ENCODE measurements around the gene FOSB. TPM values are rescaled to one million over a fixed set of nuclear protein-coding genes. Genes with fewer than 3 reads are reported as not detected.

The FOSB gene
- total RNA-seq, 1 donor from 2014 or later: 176 TPM

DNA sequence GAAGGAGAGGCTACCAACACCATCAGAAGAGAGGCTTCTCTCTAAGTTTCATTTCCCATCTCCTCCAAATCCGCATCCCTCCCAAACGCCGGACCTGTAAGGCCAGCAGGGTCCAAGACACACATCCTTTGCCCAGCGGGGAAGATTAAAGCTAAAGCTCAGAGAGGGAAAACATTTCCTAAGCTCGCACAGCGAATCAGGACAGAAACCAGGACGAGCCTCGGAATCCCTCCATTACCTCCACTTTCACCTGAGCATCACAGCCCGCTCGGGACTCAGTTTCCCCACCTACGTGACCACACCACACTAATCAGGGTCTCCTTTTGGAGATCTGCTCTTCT lies 711 bp upstream of the FOSB start:
- Mint-ChIP-seq H3K9me3 (ENCODE audit: unreplicated experiment) (no peaks in the 10 kb centered on the region), H3K27me3 (ENCODE audit: unreplicated experiment) (no peaks in the 10 kb centered on the region), H3K4me3 (ENCODE audit: unreplicated experiment) (peak overlapping the region; percentile 64), H3K4me1 (ENCODE audit: unreplicated experiment) (peaks cover 20% of the 10 kb centered on the region), H3K27ac (ENCODE audit: unreplicated experiment) (peak overlapping the region; percentile 98), H3K36me3 (ENCODE audit: unreplicated experiment) (peaks cover 8% of the 10 kb centered on the region)
- TF ChIP-seq, protein P1, sequence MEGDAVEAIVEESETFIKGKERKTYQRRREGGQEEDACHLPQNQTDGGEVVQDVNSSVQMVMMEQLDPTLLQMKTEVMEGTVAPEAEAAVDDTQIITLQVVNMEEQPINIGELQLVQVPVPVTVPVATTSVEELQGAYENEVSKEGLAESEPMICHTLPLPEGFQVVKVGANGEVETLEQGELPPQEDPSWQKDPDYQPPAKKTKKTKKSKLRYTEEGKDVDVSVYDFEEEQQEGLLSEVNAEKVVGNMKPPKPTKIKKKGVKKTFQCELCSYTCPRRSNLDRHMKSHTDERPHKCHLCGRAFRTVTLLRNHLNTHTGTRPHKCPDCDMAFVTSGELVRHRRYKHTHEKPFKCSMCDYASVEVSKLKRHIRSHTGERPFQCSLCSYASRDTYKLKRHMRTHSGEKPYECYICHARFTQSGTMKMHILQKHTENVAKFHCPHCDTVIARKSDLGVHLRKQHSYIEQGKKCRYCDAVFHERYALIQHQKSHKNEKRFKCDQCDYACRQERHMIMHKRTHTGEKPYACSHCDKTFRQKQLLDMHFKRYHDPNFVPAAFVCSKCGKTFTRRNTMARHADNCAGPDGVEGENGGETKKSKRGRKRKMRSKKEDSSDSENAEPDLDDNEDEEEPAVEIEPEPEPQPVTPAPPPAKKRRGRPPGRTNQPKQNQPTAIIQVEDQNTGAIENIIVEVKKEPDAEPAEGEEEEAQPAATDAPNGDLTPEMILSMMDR (IDR thresholded peaks at IDR 0.05): no peak
- no peak for DNase-seq (ENCODE audit: extremely low spot score, unreplicated experiment)

DNA sequence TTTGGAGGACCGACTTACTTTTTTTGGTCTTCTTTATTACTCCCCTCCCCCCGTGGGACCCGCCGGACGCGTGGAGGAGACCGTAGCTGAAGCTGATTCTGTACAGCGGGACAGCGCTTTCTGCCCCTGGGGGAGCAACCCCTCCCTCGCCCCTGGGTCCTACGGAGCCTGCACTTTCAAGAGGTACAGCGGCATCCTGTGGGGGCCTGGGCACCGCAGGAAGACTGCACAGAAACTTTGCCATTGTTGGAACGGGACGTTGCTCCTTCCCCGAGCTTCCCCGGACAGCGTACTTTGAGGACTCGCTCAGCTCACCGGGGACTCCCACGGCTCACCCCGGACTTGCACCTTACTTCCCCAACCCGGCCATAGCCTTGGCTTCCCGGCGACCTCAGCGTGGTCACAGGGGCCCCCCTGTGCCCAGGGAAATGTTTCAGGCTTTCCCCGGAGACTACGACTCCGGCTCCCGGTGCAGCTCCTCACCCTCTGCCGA lies 409 bp downstream of the FOSB start:
- DNase-seq (ENCODE audit: extremely low spot score, unreplicated experiment): no peak
- Mint-ChIP-seq H3K9me3 (ENCODE audit: unreplicated experiment) (no peaks in the 10 kb centered on the region), H3K27me3 (ENCODE audit: unreplicated experiment) (no peaks in the 10 kb centered on the region), H3K36me3 (ENCODE audit: unreplicated experiment) (peaks cover 16% of the 10 kb centered on the region), H3K27ac (ENCODE audit: unreplicated experiment) (peak overlapping the region; percentile 98), H3K4me3 (ENCODE audit: unreplicated experiment) (peak overlapping the region; percentile 92), H3K4me1 (ENCODE audit: unreplicated experiment) (peaks cover 23% of the 10 kb centered on the region)
- TF ChIP-seq, protein P1 (IDR thresholded peaks at IDR 0.05): peak; percentile 16

DNA sequence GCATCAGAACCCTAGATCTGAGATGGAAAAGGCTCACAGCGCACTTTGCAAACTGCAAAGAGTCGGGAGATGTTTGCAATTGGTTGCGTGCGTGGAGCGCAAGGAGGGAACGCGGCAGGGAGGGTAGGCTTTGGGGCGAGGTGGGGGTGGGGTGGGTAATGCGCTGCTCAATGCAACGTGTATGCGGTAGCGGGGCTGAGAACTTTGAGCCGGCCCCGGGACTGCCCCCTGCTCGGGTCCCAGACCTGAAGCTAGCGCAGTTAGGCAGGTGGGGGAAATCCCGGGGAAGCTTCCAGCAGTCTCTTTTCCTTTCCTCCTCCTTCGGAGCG lies 971 bp downstream of the FOSB start:
- H3K36me3 Mint-ChIP-seq (ENCODE audit: unreplicated experiment): peaks cover 16% of the 10 kb centered on the region
- H3K27me3 Mint-ChIP-seq (ENCODE audit: unreplicated experiment): no peaks in the 10 kb centered on the region
- H3K4me3 Mint-ChIP-seq (ENCODE audit: unreplicated experiment): peak overlapping the region; percentile 92
- H3K9me3 Mint-ChIP-seq (ENCODE audit: unreplicated experiment): no peaks in the 10 kb centered on the region
- peaks cover 23% of the 10 kb centered on the region for H3K4me1 Mint-ChIP-seq (ENCODE audit: unreplicated experiment)
- DNase-seq (ENCODE audit: extremely low spot score, unreplicated experiment): peak; percentile 87
- H3K27ac Mint-ChIP-seq (ENCODE audit: unreplicated experiment): peak overlapping the region; percentile 98
- TF ChIP-seq, protein P1 (IDR thresholded peaks at IDR 0.05): no peak

DNA sequence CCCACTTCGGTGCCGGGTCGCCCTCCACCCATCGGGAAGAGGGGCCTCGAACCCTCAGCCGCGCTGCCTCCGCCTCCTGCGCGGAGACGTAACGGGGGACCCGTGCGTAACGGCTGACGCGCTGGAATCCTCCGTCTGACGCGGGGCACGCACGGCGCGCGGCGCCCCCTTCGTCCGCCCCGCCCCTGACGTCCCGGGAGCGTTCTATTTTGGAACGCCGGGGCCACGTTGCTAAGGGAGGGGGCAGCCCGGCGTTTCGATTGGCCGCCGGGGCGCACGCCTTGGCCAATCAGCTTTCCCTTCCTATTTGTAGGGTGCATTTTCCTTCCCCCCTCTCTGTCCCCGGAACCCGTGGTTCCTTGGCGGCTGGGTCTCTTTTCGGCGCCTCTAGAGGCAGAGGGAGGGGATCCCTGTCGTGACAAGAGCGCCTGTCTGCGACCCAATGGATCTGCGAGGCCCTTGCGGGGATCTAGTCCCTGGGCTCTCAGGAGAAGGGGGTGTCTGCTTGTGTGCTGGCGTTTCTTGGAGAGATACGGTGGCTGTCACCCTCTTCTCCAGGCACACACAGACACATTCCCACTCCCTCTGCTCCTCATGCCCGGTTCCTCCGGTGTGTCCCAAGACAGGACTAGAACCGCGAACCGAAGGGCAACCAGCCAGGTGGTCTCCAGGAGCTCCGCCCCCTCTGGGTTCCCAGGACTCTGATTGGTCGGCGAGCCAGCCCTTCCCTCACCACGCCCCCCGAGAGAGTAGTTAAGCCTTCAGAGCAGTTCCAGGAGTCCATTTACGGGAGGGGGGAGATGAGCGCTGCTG lies 1.5 kb downstream of the FOSB start:
- Mint-ChIP-seq H3K27me3 (ENCODE audit: unreplicated experiment) (no peaks in the 10 kb centered on the region), H3K9me3 (ENCODE audit: unreplicated experiment) (no peaks in the 10 kb centered on the region), H3K4me3 (ENCODE audit: unreplicated experiment) (peak overlapping the region; percentile 92), H3K27ac (ENCODE audit: unreplicated experiment) (peak overlapping the region; percentile 98), H3K4me1 (ENCODE audit: unreplicated experiment) (peaks cover 23% of the 10 kb centered on the region), H3K36me3 (ENCODE audit: unreplicated experiment) (peaks cover 16% of the 10 kb centered on the region)
- peak; percentile 97 for DNase-seq (ENCODE audit: extremely low spot score, unreplicated experiment)
- TF ChIP-seq, protein P1 (IDR thresholded peaks at IDR 0.05): no peak

DNA sequence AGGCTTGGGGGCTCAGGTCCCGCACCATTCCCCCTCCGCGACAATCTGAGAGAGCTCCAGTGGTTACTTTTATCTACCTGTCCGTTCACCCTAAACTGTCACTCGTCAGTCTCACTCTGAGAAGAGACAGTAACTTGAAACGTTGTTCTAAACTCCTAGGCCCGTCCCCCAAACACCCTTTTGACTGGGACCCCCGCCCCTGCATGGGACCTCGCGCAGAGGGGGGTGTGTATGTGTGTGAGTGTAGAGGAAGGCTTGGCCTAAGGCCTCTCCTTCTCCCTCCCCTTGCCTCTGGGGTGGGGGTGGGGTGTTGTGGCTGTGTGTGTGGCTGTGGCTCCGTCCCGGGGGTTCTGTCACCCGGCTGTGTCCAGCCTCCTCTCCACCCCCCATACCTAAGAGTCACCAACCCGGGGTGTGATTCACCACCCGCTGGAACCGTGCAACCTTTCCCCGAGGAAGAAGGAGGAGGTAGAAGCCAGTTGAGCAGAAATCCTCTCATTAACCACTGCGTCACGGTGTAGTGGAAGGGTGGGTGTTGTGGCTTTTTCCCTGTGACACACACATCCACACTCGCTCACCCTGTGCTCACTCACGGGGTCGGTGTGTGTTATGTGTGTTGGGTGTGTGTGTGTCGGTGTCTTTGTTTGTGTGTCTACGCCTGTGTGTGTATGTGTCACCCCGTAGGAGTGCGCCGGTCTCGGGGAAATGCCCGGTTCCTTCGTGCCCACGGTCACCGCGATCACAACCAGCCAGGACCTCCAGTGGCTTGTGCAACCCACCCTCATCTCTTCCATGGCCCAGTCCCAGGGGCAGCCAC lies 2.4 kb downstream of the FOSB start:
- peaks cover 23% of the 10 kb centered on the region for H3K4me1 Mint-ChIP-seq (ENCODE audit: unreplicated experiment)
- no peak for DNase-seq (ENCODE audit: extremely low spot score, unreplicated experiment)
- no peaks in the 10 kb centered on the region for H3K27me3 Mint-ChIP-seq (ENCODE audit: unreplicated experiment)
- peak overlapping the region; percentile 92 for H3K4me3 Mint-ChIP-seq (ENCODE audit: unreplicated experiment)
- TF ChIP-seq, protein P1 (IDR thresholded peaks at IDR 0.05): no peak
- H3K27ac Mint-ChIP-seq (ENCODE audit: unreplicated experiment): peak overlapping the region; percentile 98
- peaks cover 16% of the 10 kb centered on the region for H3K36me3 Mint-ChIP-seq (ENCODE audit: unreplicated experiment)
- H3K9me3 Mint-ChIP-seq (ENCODE audit: unreplicated experiment): no peaks in the 10 kb centered on the region

All from osteocyte (in vitro differentiated cells).